Raji (cell line): Measurements from ENCODE around the gene BRICD5.

Experiments used
- POLR2A ChIP-seq: IDR thresholded peaks from 2 replicates; pipeline ENCODE4 v1.6.1; 2011; ENCODE audit warnings: low read depth, low read length, control low read depth; ENCODE audit not compliant: insufficient read depth

Gene BRICD5

GRCh38 chr16:2242598-2242997 lies 31.9 kb upstream of the BRICD5 start:
- no peak for TF ChIP-seq POLR2A

GRCh38 chr16:2238838-2239675 lies 28.4 kb upstream of the BRICD5 start:
- no peak for TF ChIP-seq POLR2A

- 0 out of 2 replicates have a peak, but pooled peaks have one; percentile 19 for TF ChIP-seq POLR2A
Observed at GRCh38 chr16:2238150-2238837, 27.6 kb upstream of the BRICD5 start.

- no peak for TF ChIP-seq POLR2A
Observed at GRCh38 chr16:2237493-2238149, 27.0 kb upstream of the BRICD5 start.

GRCh38 chr16:2237102-2237482 lies 26.4 kb upstream of the BRICD5 start:
- TF ChIP-seq POLR2A = no peak

- no peak for TF ChIP-seq POLR2A
Observed at GRCh38 chr16:2236337-2237101, 25.9 kb upstream of the BRICD5 start, which contains the start of gene DNASE1L2. DNASE1L2 (plus strand) TSS chr16:2236444; CDS start chr16:2236817, 373 bp downstream.

- no peak for TF ChIP-seq POLR2A
Observed at GRCh38 chr16:2235695-2236336, 25.2 kb upstream of the BRICD5 start.

- no peak for TF ChIP-seq POLR2A
Observed at GRCh38 chr16:2235234-2235651, 24.6 kb upstream of the BRICD5 start.

- TF ChIP-seq POLR2A = no peak
Observed at GRCh38 chr16:2234813-2235170, 24.1 kb upstream of the BRICD5 start.

- TF ChIP-seq POLR2A = no peak
Observed at GRCh38 chr16:2233872-2234812, 23.5 kb upstream of the BRICD5 start.

- no peak for TF ChIP-seq POLR2A
Observed at GRCh38 chr16:2233046-2233775, 22.5 kb upstream of the BRICD5 start.

- no peak for TF ChIP-seq POLR2A
Observed at GRCh38 chr16:2232094-2232990, 21.7 kb upstream of the BRICD5 start.
